ENCODE measurements around the gene L2HGDH. TPM values are rescaled to one million over a fixed set of nuclear protein-coding genes. Genes with fewer than 3 reads are reported as not detected.

L2HGDH gene
- 7.5 TPM for polyA plus RNA-seq (2012; ENCODE audit: insufficient read length, low read depth)

- TF ChIP-seq FOXP2 (optimal IDR thresholded peaks at IDR 0.05; ENCODE audit: borderline replicate concordance, extremely low read depth, extremely low read length, insufficient read depth) (peak; percentile 19), POLR2AphosphoS5 (IDR thresholded peaks at IDR 0.05; ENCODE audit: low read depth, low read length) (peak; percentile 77), REST (IDR thresholded peaks at IDR 0.05; ENCODE audit: insufficient read depth in 1 of 2, low read depth in 2 of 2, low read length in 2 of 2) (no peak), SIN3A (IDR thresholded peaks at IDR 0.05; ENCODE audit: borderline replicate concordance, insufficient read depth, low read length) (no peak), TAF1 (IDR thresholded peaks at IDR 0.05; ENCODE audit: borderline replicate concordance, insufficient read depth, low read length) (0 out of 2 replicates have a peak, but pooled peaks have one; percentile 31)
These were observed at the start of gene L2HGDH, which contains the start of gene DMAC2L for GRCh38 chr14:50311972-50312733. Gene L2HGDH, minus strand, starts transcription at chr14:50312229. Its CDS starts 79 bp downstream, at chr14:50312150. Gene DMAC2L, plus strand, starts transcription at chr14:50312324. Its CDS starts 9,164 bp downstream, at chr14:50321488.

- no peak for TF ChIP-seq FOXP2 (optimal IDR thresholded peaks at IDR 0.05; ENCODE audit: borderline replicate concordance, extremely low read depth, extremely low read length, insufficient read depth)
- TF ChIP-seq TAF1 (IDR thresholded peaks at IDR 0.05; ENCODE audit: borderline replicate concordance, insufficient read depth, low read length) = no peak
- no peak for TF ChIP-seq SIN3A (IDR thresholded peaks at IDR 0.05; ENCODE audit: borderline replicate concordance, insufficient read depth, low read length)
- no peak for TF ChIP-seq POLR2AphosphoS5 (IDR thresholded peaks at IDR 0.05; ENCODE audit: low read depth, low read length)
These were observed 48.8 kb upstream of the L2HGDH start for GRCh38 chr14:50360851-50361250.

- TF ChIP-seq TAF1 (IDR thresholded peaks at IDR 0.05; ENCODE audit: borderline replicate concordance, insufficient read depth, low read length) = no peak
- no peak for TF ChIP-seq REST (IDR thresholded peaks at IDR 0.05; ENCODE audit: insufficient read depth in 1 of 2, low read depth in 2 of 2, low read length in 2 of 2)
- no peak for TF ChIP-seq FOXP2 (optimal IDR thresholded peaks at IDR 0.05; ENCODE audit: borderline replicate concordance, extremely low read depth, extremely low read length, insufficient read depth)
- TF ChIP-seq SIN3A (IDR thresholded peaks at IDR 0.05; ENCODE audit: borderline replicate concordance, insufficient read depth, low read length) = no peak
- no peak for TF ChIP-seq POLR2AphosphoS5 (IDR thresholded peaks at IDR 0.05; ENCODE audit: low read depth, low read length)
These were observed 48.1 kb upstream of the L2HGDH start for GRCh38 chr14:50360093-50360492.

GRCh38 chr14:50359631-50360030 is 47.6 kb upstream of the L2HGDH start:
- TF ChIP-seq REST (IDR thresholded peaks at IDR 0.05; ENCODE audit: insufficient read depth in 1 of 2, low read depth in 2 of 2, low read length in 2 of 2) = no peak
- no peak for TF ChIP-seq POLR2AphosphoS5 (IDR thresholded peaks at IDR 0.05; ENCODE audit: low read depth, low read length)
- TF ChIP-seq TAF1 (IDR thresholded peaks at IDR 0.05; ENCODE audit: borderline replicate concordance, insufficient read depth, low read length) = no peak
- no peak for TF ChIP-seq FOXP2 (optimal IDR thresholded peaks at IDR 0.05; ENCODE audit: borderline replicate concordance, extremely low read depth, extremely low read length, insufficient read depth)
- no peak for TF ChIP-seq SIN3A (IDR thresholded peaks at IDR 0.05; ENCODE audit: borderline replicate concordance, insufficient read depth, low read length)

- TF ChIP-seq TAF1 (IDR thresholded peaks at IDR 0.05; ENCODE audit: borderline replicate concordance, insufficient read depth, low read length) (no peak), REST (IDR thresholded peaks at IDR 0.05; ENCODE audit: insufficient read depth in 1 of 2, low read depth in 2 of 2, low read length in 2 of 2) (no peak), POLR2AphosphoS5 (IDR thresholded peaks at IDR 0.05; ENCODE audit: low read depth, low read length) (no peak)
These were observed 45.8 kb upstream of the L2HGDH start for GRCh38 chr14:50357753-50358395.
